Panc1 (cell line): Measurements from ENCODE around the gene SLC27A3. TPM values are rescaled to one million over a fixed set of nuclear protein-coding genes. Genes with fewer than 3 reads are reported as not detected.

Experiments used
- ATAC-seq: fragments of 200-7000 bp; cut with Tn5 transposase; 2 replicates; pipeline ENCODE4 v1.9.1; 2020; ENCODE audit warnings: mild to moderate bottlenecking, moderate library complexity
- BruUV-seq: library from RNA; stranded (reverse); fragments of 400-500 nt; replicated peaks from 2 replicates; lab custom pipeline; 2021; lab: Mats Ljungman, UMichigan
- CTCF ChIA-PET: fragments of 300-600 bp; sonication (Branson Sonifier 250); formaldehyde crosslinking; loops from one replicate; lab custom pipeline; 2022; ENCODE audit warnings: antibody characterized with exemption; lab: Charles Lee
- POLR2A ChIA-PET: fragments of 300-600 bp; sonication (Branson Sonifier 250); formaldehyde crosslinking; loops from one replicate; lab custom pipeline; 2022; ENCODE audit warnings: antibody characterized with exemption; lab: Charles Lee
- DNase-seq: peaks from one replicate; pipeline ENCODE4 v3.0.0-alpha.2; 2010; ENCODE audit warnings: low read depth, low spot score
- H3K27ac ChIP-seq: 2 replicates; pipeline ENCODE4 v1.5.1; 2011; ENCODE audit warnings: mild to moderate bottlenecking, low read length, inconsistent platforms
- H3K27me3 ChIP-seq: fragments of 200-500 bp; sonication (Bioruptor generic); 2 replicates; pipeline ENCODE4 v1.6.0; 2014; ENCODE audit warnings: low read length, inconsistent platforms; ENCODE audit not compliant: control insufficient read depth, insufficient read depth
- H3K36me3 ChIP-seq: fragments of 200-500 bp; sonication (Bioruptor generic); 2 replicates; pipeline ENCODE4 v1.5.1; 2014; ENCODE audit warnings: inconsistent platforms, mild to moderate bottlenecking, low read length, moderate library complexity; ENCODE audit not compliant: control insufficient read depth, insufficient read depth
- H3K4me1 ChIP-seq: 2 replicates; pipeline ENCODE4 v1.5.1; 2011; ENCODE audit warnings: inconsistent platforms, mild to moderate bottlenecking, low read length, moderate library complexity; ENCODE audit not compliant: control insufficient read depth, insufficient read depth
- H3K4me3 ChIP-seq, 2 experiments: 2 replicates each; pipeline ENCODE4 v1.5.1; 2011 to 2012; ENCODE audit warnings: low read depth in 2 of 2, low read length in 2 of 2, mild to moderate bottlenecking in 2 of 2, inconsistent platforms in 1 of 2, moderate library complexity in 1 of 2
- H3K9me3 ChIP-seq: fragments of 200-500 bp; sonication (Bioruptor generic); 2 replicates; pipeline ENCODE4 v1.5.1; 2014; ENCODE audit warnings: low read depth, mild to moderate bottlenecking, inconsistent platforms, low read length, moderate library complexity; ENCODE audit not compliant: control insufficient read depth, insufficient read depth
- POLR2AphosphoS5 ChIP-seq: IDR thresholded peaks from 2 replicates; pipeline ENCODE4 v1.6.1; 2012; ENCODE audit warnings: mild to moderate bottlenecking, low read depth, low read length, moderate library complexity
- SIN3A ChIP-seq: IDR thresholded peaks from 2 replicates; pipeline ENCODE4 v1.6.1; 2012; ENCODE audit warnings: low read depth, mild to moderate bottlenecking, low read length, moderate library complexity, borderline replicate concordance; ENCODE audit not compliant: insufficient read depth
- TCF7L2 ChIP-seq: IDR thresholded peaks from 2 replicates; pipeline ENCODE4 v1.6.1; 2011; ENCODE audit warnings: mild to moderate bottlenecking, low read depth, low read length, inconsistent platforms
- in situ Hi-C: cut with HindIII; loops from 2 replicates; pipeline ENCODE4 v1.10.0; 2016; ENCODE audit warnings: low sequenced_read_pairs, low pct_unique_long_range_greater_than_20kb
- intact Hi-C: fragments of 100-400 bp; cut with micrococcal nuclease; formaldehyde crosslinking; loops from one replicate; pipeline ENCODE4 v1.10.0; 2022; ENCODE audit not compliant: unreplicated experiment
- total RNA-seq: library from RNA; stranded (reverse); gene quantifications from one replicate; pipeline ENCODE4 v1.2.1, GENCODE V29; 2021; ENCODE audit not compliant: unreplicated experiment
- TF ChIP-seq, protein P1 (sequence below), 2 experiments: IDR thresholded peaks; 2 replicates each; pipeline ENCODE4 v1.6.1; 2011 to 2012; ENCODE audit warnings: low read depth in 2 of 2, control low read depth in 1 of 2, low read length in 1 of 2, mild to moderate bottlenecking in 1 of 2, moderate library complexity in 1 of 2; ENCODE audit not compliant: insufficient read depth in 1 of 2
- TF ChIP-seq, protein P2 (sequence below): fragments of 450-650 bp; IDR thresholded peaks from 2 replicates; pipeline ENCODE4 v1.5.1; 2017; ENCODE audit warnings: mild to moderate bottlenecking

Gene SLC27A3
- total RNA-seq, 1 experiment from 2014 or later: 8.0 TPM

DNA sequence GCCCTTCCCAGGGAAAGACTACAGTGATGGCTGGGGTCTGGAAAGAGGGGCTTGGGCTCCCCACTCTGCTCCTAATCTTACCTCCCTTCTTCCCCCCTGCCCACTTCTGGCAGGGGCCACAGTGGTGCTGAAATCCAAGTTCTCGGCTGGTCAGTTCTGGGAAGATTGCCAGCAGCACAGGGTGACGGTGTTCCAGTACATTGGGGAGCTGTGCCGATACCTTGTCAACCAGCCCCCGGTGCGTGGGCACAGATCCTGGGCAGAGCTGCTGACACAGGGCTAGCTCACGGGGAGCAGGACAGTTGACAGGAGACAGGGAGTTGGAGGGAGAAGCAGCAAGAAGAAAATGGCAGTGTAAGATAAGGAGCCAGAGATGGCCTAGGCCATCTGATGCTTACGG, 2.4 kb downstream of the SLC27A3 start:
- Histone ChIP-seq H3K36me3 (peaks cover 3% of the 10 kb centered on the region; the same call in 1 of the 2 replicates), H3K4me1 (peaks cover 8% of the 10 kb centered on the region), H3K9me3 (no peaks in the 10 kb centered on the region), H3K27ac (no peak overlapping the region), H3K27me3 (no peaks in the 10 kb centered on the region), H3K4me3 (no peak overlapping the region)
- TF ChIP-seq, protein P1, sequence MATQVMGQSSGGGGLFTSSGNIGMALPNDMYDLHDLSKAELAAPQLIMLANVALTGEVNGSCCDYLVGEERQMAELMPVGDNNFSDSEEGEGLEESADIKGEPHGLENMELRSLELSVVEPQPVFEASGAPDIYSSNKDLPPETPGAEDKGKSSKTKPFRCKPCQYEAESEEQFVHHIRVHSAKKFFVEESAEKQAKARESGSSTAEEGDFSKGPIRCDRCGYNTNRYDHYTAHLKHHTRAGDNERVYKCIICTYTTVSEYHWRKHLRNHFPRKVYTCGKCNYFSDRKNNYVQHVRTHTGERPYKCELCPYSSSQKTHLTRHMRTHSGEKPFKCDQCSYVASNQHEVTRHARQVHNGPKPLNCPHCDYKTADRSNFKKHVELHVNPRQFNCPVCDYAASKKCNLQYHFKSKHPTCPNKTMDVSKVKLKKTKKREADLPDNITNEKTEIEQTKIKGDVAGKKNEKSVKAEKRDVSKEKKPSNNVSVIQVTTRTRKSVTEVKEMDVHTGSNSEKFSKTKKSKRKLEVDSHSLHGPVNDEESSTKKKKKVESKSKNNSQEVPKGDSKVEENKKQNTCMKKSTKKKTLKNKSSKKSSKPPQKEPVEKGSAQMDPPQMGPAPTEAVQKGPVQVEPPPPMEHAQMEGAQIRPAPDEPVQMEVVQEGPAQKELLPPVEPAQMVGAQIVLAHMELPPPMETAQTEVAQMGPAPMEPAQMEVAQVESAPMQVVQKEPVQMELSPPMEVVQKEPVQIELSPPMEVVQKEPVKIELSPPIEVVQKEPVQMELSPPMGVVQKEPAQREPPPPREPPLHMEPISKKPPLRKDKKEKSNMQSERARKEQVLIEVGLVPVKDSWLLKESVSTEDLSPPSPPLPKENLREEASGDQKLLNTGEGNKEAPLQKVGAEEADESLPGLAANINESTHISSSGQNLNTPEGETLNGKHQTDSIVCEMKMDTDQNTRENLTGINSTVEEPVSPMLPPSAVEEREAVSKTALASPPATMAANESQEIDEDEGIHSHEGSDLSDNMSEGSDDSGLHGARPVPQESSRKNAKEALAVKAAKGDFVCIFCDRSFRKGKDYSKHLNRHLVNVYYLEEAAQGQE (IDR thresholded peaks at IDR 0.05; ENCODE audit: insufficient read depth in 1 of 2, low read depth in 2 of 2, low read length in 1 of 2): no peak
- no peak for TF ChIP-seq SIN3A
- no peak for TF ChIP-seq POLR2AphosphoS5
- no peak for TF ChIP-seq TCF7L2
- TF ChIP-seq, protein P2, sequence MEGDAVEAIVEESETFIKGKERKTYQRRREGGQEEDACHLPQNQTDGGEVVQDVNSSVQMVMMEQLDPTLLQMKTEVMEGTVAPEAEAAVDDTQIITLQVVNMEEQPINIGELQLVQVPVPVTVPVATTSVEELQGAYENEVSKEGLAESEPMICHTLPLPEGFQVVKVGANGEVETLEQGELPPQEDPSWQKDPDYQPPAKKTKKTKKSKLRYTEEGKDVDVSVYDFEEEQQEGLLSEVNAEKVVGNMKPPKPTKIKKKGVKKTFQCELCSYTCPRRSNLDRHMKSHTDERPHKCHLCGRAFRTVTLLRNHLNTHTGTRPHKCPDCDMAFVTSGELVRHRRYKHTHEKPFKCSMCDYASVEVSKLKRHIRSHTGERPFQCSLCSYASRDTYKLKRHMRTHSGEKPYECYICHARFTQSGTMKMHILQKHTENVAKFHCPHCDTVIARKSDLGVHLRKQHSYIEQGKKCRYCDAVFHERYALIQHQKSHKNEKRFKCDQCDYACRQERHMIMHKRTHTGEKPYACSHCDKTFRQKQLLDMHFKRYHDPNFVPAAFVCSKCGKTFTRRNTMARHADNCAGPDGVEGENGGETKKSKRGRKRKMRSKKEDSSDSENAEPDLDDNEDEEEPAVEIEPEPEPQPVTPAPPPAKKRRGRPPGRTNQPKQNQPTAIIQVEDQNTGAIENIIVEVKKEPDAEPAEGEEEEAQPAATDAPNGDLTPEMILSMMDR: no peak
- CTCF ChIA-PET: no interaction called here
- in situ Hi-C loops: no loop called here
- ATAC-seq (no peak), DNase-seq (no peak)
- POLR2A ChIA-PET: no interaction called here
- no TSS peak for BruUV-seq
- intact Hi-C loops: loop anchor here (10.0 kb wide), 1 partner anchor 263 kb away; no protein-coding TSS in a partner anchor

DNA sequence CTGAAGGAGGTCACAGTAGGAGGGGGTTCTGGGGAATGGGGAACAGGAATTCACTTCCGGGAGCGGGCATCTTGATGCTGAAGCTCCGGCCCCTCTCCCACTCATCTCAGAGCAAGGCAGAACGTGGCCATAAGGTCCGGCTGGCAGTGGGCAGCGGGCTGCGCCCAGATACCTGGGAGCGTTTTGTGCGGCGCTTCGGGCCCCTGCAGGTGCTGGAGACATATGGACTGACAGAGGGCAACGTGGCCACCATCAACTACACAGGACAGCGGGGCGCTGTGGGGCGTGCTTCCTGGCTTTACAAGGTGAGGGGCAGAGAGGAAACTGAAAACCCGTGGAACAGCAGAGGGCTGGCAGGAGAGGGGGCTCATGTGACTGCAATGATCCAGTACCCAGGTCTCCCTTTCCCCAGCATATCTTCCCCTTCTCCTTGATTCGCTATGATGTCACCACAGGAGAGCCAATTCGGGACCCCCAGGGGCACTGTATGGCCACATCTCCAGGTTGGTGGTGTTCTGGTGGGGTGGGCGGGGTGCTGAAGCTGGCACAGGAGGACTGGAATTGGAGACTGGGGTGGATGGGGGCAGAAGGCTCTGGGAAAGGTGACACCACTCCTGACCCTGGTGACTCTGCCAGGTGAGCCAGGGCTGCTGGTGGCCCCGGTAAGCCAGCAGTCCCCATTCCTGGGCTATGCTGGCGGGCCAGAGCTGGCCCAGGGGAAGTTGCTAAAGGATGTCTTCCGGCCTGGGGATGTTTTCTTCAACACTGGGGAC, 3.0 kb downstream of the SLC27A3 start:
- H3K27me3 ChIP-seq: no peaks in the 10 kb centered on the region
- H3K9me3 ChIP-seq: no peaks in the 10 kb centered on the region
- in situ Hi-C loops (no loop called here), intact Hi-C loops (loop anchor here (10.0 kb wide), 1 partner anchor 263 kb away; no protein-coding TSS in a partner anchor)
- POLR2A ChIA-PET: no interaction called here
- peaks cover 3% of the 10 kb centered on the region; the same call in 1 of the 2 replicates for H3K36me3 ChIP-seq
- ATAC-seq (no peak), DNase-seq (no peak)
- H3K27ac ChIP-seq: no peak overlapping the region
- CTCF ChIA-PET: no interaction called here
- H3K4me1 ChIP-seq: peaks cover 11% of the 10 kb centered on the region
- no TSS peak for BruUV-seq
- no peak for TF ChIP-seq POLR2AphosphoS5
- TF ChIP-seq, protein P2: no peak
- no peak for TF ChIP-seq SIN3A
- TF ChIP-seq, protein P1 (IDR thresholded peaks at IDR 0.05; ENCODE audit: insufficient read depth in 1 of 2, low read depth in 2 of 2, low read length in 1 of 2): no peak
- TF ChIP-seq TCF7L2: no peak
- H3K4me3 ChIP-seq: no peak overlapping the region
